Breast epithelium (tissue), 4 donors: ENCODE results near the gene DDX43. TPM values are rescaled to one million over a fixed set of nuclear protein-coding genes. Genes with fewer than 3 reads are reported as not detected.

ENCODE experiments used
- DNase-seq, 2 donors: peaks; one replicate each; pipeline ENCODE4 v3.0.0-alpha.2; 2019; ENCODE audit warnings: low spot score in 2 of 2
- H3K27ac ChIP-seq, 2 donors: fragments of 200-600 bp; sonication (generic) in 1 of 2; one replicate each; pipeline ENCODE4 v1.5.1; 2016 to 2019; ENCODE audit warnings: mild to moderate bottlenecking in 1 of 2
- H3K27me3 ChIP-seq, 2 donors: fragments of 200-600 bp; sonication (generic) in 1 of 2; one replicate each; pipeline versions ENCODE4 v1.5.1 to v1.6.0; 2017 to 2019; ENCODE audit warnings: control low read depth in 1 of 2, mild to moderate bottlenecking in 1 of 2
- H3K36me3 ChIP-seq: fragments of 200-600 bp; one replicate; pipeline ENCODE4 v1.5.1; 2019
- H3K4me1 ChIP-seq, 2 donors: fragments of 200-600 bp; sonication (generic); one replicate each; pipeline ENCODE4 v1.5.1; 2016 to 2019; ENCODE audit warnings: control low read depth in 1 of 2
- H3K4me3 ChIP-seq, 3 donors: fragments of 200-600 bp; sonication (generic); 1 replicate in 2 of 3; 2 replicates in 1 of 3; pipeline ENCODE4 v1.5.1; 2016 to 2019; ENCODE audit warnings: mild to moderate bottlenecking in 3 of 3, moderate library complexity in 2 of 3
- H3K9me3 ChIP-seq, 2 donors: fragments of 200-600 bp; sonication (generic) in 1 of 2; one replicate each; pipeline ENCODE4 v1.5.1; 2016 to 2019; ENCODE audit warnings: control low read depth in 1 of 2
- CTCF ChIP-seq, 3 donors: fragments of 450-650 bp; IDR thresholded peaks; one replicate each; pipeline ENCODE4 v1.5.1; 2016 to 2017; ENCODE audit warnings: antibody characterized with exemption in 3 of 3, mild to moderate bottlenecking in 3 of 3, moderate library complexity in 3 of 3
- POLR2A ChIP-seq: fragments of 450-650 bp; IDR thresholded peaks from one replicate; pipeline ENCODE4 v1.6.1; 2016; ENCODE audit warnings: antibody characterized with exemption, mild to moderate bottlenecking, moderate library complexity
- POLR2AphosphoS5 ChIP-seq, 3 donors: sonication (generic); formaldehyde crosslinking; IDR thresholded peaks; one replicate each; pipeline ENCODE4 v1.6.1; 2017; ENCODE audit warnings: antibody characterized with exemption in 3 of 3
- intact Hi-C: fragments of 100-400 bp; cut with DNase I; formaldehyde crosslinking; loops from one replicate; pipeline ENCODE4 v1.15.1; 2023; ENCODE audit warnings: low total_unique reads
- total RNA-seq, 3 donors: library from RNA; depleted of rRNA; stranded (reverse); fragments of >200 nt; gene quantifications; one replicate each; pipeline ENCODE4 v1.1.0, GENCODE V29; 2016

Gene DDX43
- total RNA-seq, 3 donors from 2014 or later, result 1.5 to 5.9 (median 5.0) TPM

- H3K4me1 ChIP-seq, result no peaks in the 10 kb centered on the region
- DNase-seq, result no peak
- no peak overlapping the region for H3K4me3 ChIP-seq
- no peak overlapping the region for H3K27ac ChIP-seq
- intact Hi-C loops, result no loop called here
- H3K9me3 ChIP-seq, result no peaks in the 10 kb centered on the region
- TF ChIP-seq CTCF (IDR thresholded peaks at IDR 0.05) (no peak), POLR2A (no peak), POLR2AphosphoS5 (IDR thresholded peaks at IDR 0.05) (no peak)
- no peaks in the 10 kb centered on the region for H3K36me3 ChIP-seq
- H3K27me3 ChIP-seq, result no peaks in the 10 kb centered on the region
These were observed 26.9 kb downstream of the DDX43 start for GRCh38 chr6:73421534-73421933.

- Histone ChIP-seq H3K4me1 (no peaks in the 10 kb centered on the region), H3K9me3 (no peaks in the 10 kb centered on the region), H3K27me3 (no peaks in the 10 kb centered on the region), H3K4me3 (no peak overlapping the region), H3K36me3 (no peaks in the 10 kb centered on the region), H3K27ac (no peak overlapping the region)
- no peak for DNase-seq
- TF ChIP-seq POLR2A (no peak), POLR2AphosphoS5 (IDR thresholded peaks at IDR 0.05) (no peak), CTCF (IDR thresholded peaks at IDR 0.05) (no peak)
- intact Hi-C loops, result loop anchor here (1.0 to 5.0 kb wide), 2 partner anchors 16 to 553 kb away; no protein-coding TSS in a partner anchor
These were observed 40.6 kb downstream of the DDX43 start for GRCh38 chr6:73435236-73435635.

- DNase-seq, result no peak
- Histone ChIP-seq H3K9me3 (no peaks in the 10 kb centered on the region), H3K27ac (no peak overlapping the region), H3K36me3 (no peaks in the 10 kb centered on the region), H3K4me3 (no peak overlapping the region), H3K27me3 (no peaks in the 10 kb centered on the region), H3K4me1 (no peaks in the 10 kb centered on the region)
- intact Hi-C loops, result no loop called here
- no peak for TF ChIP-seq POLR2A
- TF ChIP-seq POLR2AphosphoS5 (IDR thresholded peaks at IDR 0.05), result no peak
- no peak for TF ChIP-seq CTCF (IDR thresholded peaks at IDR 0.05)
These were observed 48.9 kb downstream of the DDX43 start for GRCh38 chr6:73443555-73443954.

GRCh38 chr6:73451223-73452106 lies 56.8 kb downstream of the DDX43 start:
- Histone ChIP-seq H3K27me3 (no peaks in the 10 kb centered on the region), H3K4me1 (no peaks in the 10 kb centered on the region), H3K27ac (peak overlapping the region; percentile 72 to 85), H3K4me3 (peak overlapping the region; percentile 76 to 86 (median 77)), H3K9me3 (no peaks in the 10 kb centered on the region), H3K36me3 (no peaks in the 10 kb centered on the region)
- TF ChIP-seq POLR2A (no peak), POLR2AphosphoS5 (IDR thresholded peaks at IDR 0.05) (no peak), CTCF (IDR thresholded peaks at IDR 0.05) (no peak)
- intact Hi-C loops, result no loop called here
- DNase-seq, result no peak

DNA sequence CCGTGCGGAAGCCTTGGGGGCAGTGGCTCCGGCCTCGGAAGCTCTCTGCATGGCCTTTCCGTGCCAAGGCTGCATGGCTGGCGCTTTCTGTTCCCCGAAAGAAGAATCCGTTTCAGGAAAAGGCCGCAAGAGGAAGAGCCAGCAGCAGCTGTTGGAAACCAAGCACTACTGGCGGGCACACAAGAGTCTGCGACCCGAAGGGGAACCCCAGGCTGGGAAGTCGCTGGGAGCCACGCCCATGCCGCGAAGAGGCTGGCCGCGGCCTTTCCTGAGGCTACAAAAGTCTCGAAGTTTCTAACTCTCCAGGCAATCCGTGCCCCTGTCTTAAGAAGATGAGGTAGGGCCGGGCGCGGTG lies 57.5 kb downstream of the DDX43 start, which contains the start of gene CGAS:
CGAS (minus strand) TSS at position 191 of the 355 bp plus-strand sequence; CDS start at position 75, 116 bp downstream.
- no peaks in the 10 kb centered on the region for H3K4me1 ChIP-seq
- no peaks in the 10 kb centered on the region for H3K9me3 ChIP-seq
- H3K27ac ChIP-seq, result peak within 1 kb of the TSS; percentile 72 to 85
- no peaks in the 10 kb centered on the region for H3K36me3 ChIP-seq
- intact Hi-C loops, result no loop called here
- H3K4me3 ChIP-seq, result peak within 1 kb of the TSS; percentile 76 to 86 (median 77)
- H3K27me3 ChIP-seq, result no peaks in the 10 kb centered on the region
- DNase-seq, result peak; percentile 27 to 56
- TF ChIP-seq POLR2AphosphoS5 (IDR thresholded peaks at IDR 0.05) (no peak), POLR2A (peak; percentile 9)
